DOHH2 (cell line): ENCODE data around the gene PDE9A.
A peak's percentile ranks its signal among the peaks of the same experiment; 100 is the strongest.

Source experiments
- H3F3A ChIP-seq: fragments of 200-600 bp; sonication (generic), shearing (Covaris generic); 2 replicates; pipeline ENCODE4 v1.6.0; 2016; ENCODE audit warnings: antibody characterized with exemption, mild to moderate bottlenecking; ENCODE audit not compliant: control insufficient read depth, insufficient read depth
- H3K27ac ChIP-seq: fragments of 200-600 bp; sonication (generic); 2 replicates; pipeline ENCODE4 v1.5.1; 2014; ENCODE audit warnings: low read depth, mild to moderate bottlenecking, low read length, moderate library complexity
- H3K27me3 ChIP-seq: fragments of 200-600 bp; sonication (generic); 2 replicates; pipeline ENCODE4 v1.6.1; 2014; ENCODE audit warnings: mild to moderate bottlenecking, low read length, mixed read lengths; ENCODE audit not compliant: control insufficient read depth
- H3K36me3 ChIP-seq: fragments of 200-600 bp; sonication (generic); 2 replicates; pipeline ENCODE4 v1.6.1; 2014; ENCODE audit warnings: mild to moderate bottlenecking, low read length, moderate library complexity, mixed read lengths; ENCODE audit not compliant: control insufficient read depth
- H3K4me1 ChIP-seq: fragments of 200-600 bp; sonication (generic); 2 replicates; pipeline ENCODE4 v1.6.1; 2014; ENCODE audit warnings: mild to moderate bottlenecking, low read length, mixed read lengths; ENCODE audit not compliant: control insufficient read depth
- H3K4me2 ChIP-seq: fragments of 200-600 bp; sonication (generic); 2 replicates; pipeline ENCODE4 v1.6.0; 2014; ENCODE audit warnings: mild to moderate bottlenecking, low read length, moderate library complexity
- H3K4me3 ChIP-seq: fragments of 200-600 bp; sonication (generic); 2 replicates; pipeline ENCODE4 v1.5.1; 2014; ENCODE audit warnings: mild to moderate bottlenecking, low read length, mixed read lengths
- H3K79me2 ChIP-seq: fragments of 200-600 bp; sonication (generic); 2 replicates; pipeline ENCODE4 v1.6.1; 2014; ENCODE audit warnings: mild to moderate bottlenecking, low read length, mixed read lengths; ENCODE audit not compliant: control insufficient read depth
- H3K9me2 ChIP-seq: fragments of 200-600 bp; sonication (generic); replicated peaks from 2 replicates; pipeline ENCODE4 v1.6.1; 2014; ENCODE audit warnings: mild to moderate bottlenecking, low read length, mixed read lengths; ENCODE audit not compliant: control insufficient read depth
- H3K9me3 ChIP-seq: fragments of 200-600 bp; sonication (generic); 2 replicates; pipeline ENCODE4 v1.6.1; 2014; ENCODE audit warnings: antibody characterized with exemption, low read length, mixed read lengths; ENCODE audit not compliant: control insufficient read depth, insufficient read depth
- H4K20me1 ChIP-seq: fragments of 200-600 bp; sonication (generic); 2 replicates; pipeline ENCODE4 v1.6.0; 2014; ENCODE audit warnings: low read depth, mild to moderate bottlenecking, antibody characterized with exemption, low read length, moderate library complexity; ENCODE audit not compliant: control insufficient read depth, insufficient read depth
- CTCF ChIP-seq: fragments of 200-600 bp; sonication (generic); IDR thresholded peaks from one replicate; pipeline ENCODE4 v1.5.1; 2014; ENCODE audit warnings: antibody characterized with exemption, mild to moderate bottlenecking, low read depth, low read length; ENCODE audit not compliant: poor library complexity, severe bottlenecking
- EZH2phosphoT487 ChIP-seq: fragments of 200-600 bp; sonication (generic); IDR thresholded peaks from 2 replicates; pipeline ENCODE4 v1.6.1; 2017; ENCODE audit warnings: borderline replicate concordance, mild to moderate bottlenecking, antibody characterized with exemption, low read length, moderate library complexity, mixed read lengths

PDE9A gene

DNA sequence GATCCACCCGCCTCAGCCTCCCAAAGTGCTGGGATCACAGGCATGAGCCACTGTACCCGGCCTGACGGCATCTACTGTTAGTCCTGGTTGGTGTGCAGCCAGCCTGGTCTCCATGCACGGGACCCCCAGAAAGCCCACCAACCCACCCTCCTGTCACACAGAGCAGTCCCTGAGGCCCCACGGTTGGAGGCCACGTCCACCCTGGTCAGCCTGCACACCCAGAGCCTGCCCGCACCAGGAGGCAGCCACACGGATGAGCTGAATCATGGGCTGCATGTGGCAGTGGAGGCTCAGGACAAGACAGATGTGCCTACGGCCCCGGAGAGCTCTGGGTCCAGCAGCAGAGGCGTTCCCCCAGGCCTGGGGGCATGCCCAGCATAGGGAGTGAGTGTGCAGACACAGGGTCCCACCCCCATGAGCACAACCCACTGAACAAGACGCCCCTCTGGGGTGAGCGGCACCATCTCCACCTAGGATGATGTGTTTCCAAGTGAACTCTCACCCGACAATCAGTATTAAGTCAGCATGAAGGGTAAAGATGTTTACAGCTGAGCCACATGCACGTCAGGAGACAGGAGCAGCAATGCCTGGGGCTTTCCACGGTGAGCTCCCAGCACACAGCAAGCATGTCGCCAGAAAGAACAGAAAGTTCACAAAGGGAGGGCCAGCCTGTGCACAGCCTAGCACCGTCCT, 123.8 kb downstream of the PDE9A start:
- H3K9me3 ChIP-seq = no peaks in the 10 kb centered on the region
- H3K4me2 ChIP-seq = no peak overlapping the region
- no peaks in the 10 kb centered on the region for H3F3A ChIP-seq
- no peaks in the 10 kb centered on the region for H3K79me2 ChIP-seq
- H3K27ac ChIP-seq = no peak overlapping the region
- H4K20me1 ChIP-seq = peaks cover 3% of the 10 kb centered on the region; the same call in 1 of the 2 replicates
- no peaks in the 10 kb centered on the region for H3K36me3 ChIP-seq
- H3K9me2 ChIP-seq = no peaks in the 10 kb centered on the region
- H3K4me1 ChIP-seq = peaks cover 13% of the 10 kb centered on the region
- peaks cover 40% of the 10 kb centered on the region for H3K27me3 ChIP-seq
- TF ChIP-seq CTCF (no peak), EZH2phosphoT487 (no peak)
- H3K4me3 ChIP-seq = no peak overlapping the region

DNA sequence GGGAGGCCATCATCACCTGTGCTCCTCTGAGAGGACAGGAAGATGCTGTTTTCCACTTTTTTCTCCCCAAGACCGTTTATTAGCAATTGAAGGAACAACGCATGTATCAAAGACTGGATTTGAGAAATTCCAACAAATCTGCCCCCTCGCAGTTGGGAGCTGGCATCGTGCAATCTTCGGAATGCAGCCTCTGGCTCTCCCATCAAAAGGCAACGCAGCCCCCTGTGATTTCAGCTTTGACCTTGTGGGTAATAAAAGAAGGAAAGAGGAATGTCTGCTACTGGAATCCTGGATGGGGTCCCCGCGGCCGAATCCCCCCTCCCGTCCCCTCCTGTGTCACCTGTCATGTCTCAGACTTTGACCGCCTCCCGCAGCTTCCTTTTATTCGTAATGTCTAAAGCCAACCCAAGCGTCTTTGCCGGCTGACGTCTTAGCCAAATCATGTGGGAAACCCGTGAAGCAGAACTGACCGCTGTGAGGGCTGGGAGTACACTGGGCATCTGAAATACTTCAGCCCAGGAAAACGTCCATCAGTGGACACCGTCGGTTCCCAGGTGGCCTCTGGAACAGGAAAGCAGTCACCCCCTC, 124.4 kb downstream of the PDE9A start:
- no peak overlapping the region for H3K4me3 ChIP-seq
- no peak for TF ChIP-seq EZH2phosphoT487
- TF ChIP-seq CTCF = no peak
- H3K27ac ChIP-seq = no peak overlapping the region
- no peaks in the 10 kb centered on the region for H3F3A ChIP-seq
- no peaks in the 10 kb centered on the region for H3K36me3 ChIP-seq
- peaks cover 45% of the 10 kb centered on the region for H3K27me3 ChIP-seq
- H4K20me1 ChIP-seq = peaks cover 3% of the 10 kb centered on the region; the same call in 1 of the 2 replicates
- H3K4me2 ChIP-seq = peak overlapping the region; percentile 33; the same call in 1 of the 2 replicates
- peaks cover 13% of the 10 kb centered on the region for H3K4me1 ChIP-seq
- H3K9me3 ChIP-seq = no peaks in the 10 kb centered on the region
- no peaks in the 10 kb centered on the region for H3K79me2 ChIP-seq
- H3K9me2 ChIP-seq = no peaks in the 10 kb centered on the region

- Histone ChIP-seq H3K9me2 (no peaks in the 10 kb centered on the region), H3K27ac (no peak overlapping the region), H3K36me3 (no peaks in the 10 kb centered on the region), H3K4me2 (no peak overlapping the region), H3F3A (no peaks in the 10 kb centered on the region), H3K79me2 (no peaks in the 10 kb centered on the region), H3K27me3 (peaks cover 45% of the 10 kb centered on the region), H3K4me1 (peaks cover 23% of the 10 kb centered on the region), H4K20me1 (peaks cover 3% of the 10 kb centered on the region; the same call in 1 of the 2 replicates), H3K9me3 (no peaks in the 10 kb centered on the region), H3K4me3 (no peak overlapping the region)
- TF ChIP-seq EZH2phosphoT487 (no peak), CTCF (no peak)
These were observed 126.0 kb downstream of the PDE9A start for GRCh38 chr21:42779431-42779861.
